LHCN-M2 (cell line): Measurements from ENCODE around the gene TMF1. TPM values are rescaled to one million over a fixed set of nuclear protein-coding genes. Genes with fewer than 3 reads are reported as not detected.

Experiments used
- DNase-seq: peaks from one replicate; pipeline ENCODE4 v3.0.0-alpha.2; 2012; ENCODE audit warnings: low read depth
- total RNA-seq: library from RNA; depleted of rRNA; stranded (reverse); fragments of >200 nt; gene quantifications from 2 replicates; pipeline ENCODE4 v1.2.3, GENCODE V29; 2014

The TMF1 gene
- total RNA-seq, 1 experiment from 2014 or later: 28.7 TPM

DNA sequence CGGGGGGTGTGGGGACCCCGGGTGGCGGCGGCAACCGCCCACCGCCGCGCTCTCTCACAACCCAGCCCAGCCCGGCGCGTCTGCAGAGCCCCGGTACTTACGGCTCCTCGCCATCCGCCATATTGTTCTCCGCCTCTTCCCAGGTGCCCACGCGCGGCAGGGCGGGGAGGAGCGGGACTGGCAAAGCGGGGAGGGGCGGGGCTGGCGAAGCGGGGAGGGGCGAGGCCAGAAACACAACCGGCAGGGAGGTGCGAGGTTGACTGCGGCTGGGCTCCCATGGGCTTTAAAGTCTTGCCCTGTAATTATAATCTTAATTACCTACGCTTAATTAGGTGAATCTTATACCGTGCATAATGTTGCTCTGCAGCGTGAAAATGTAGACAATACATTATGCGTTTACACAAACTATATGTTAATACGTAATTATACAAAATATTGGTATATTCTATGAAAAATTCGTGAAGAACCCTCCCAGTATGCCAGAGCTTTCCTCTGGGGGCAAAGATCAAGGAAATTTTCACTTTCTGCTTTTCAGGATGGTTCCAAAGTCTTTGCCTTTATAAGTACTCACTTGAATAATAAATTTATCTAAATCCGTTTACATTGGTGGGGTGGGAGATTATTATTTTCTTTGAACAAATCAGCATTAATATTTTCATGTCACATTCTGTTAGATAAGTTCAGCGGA is 28.2 kb upstream of the TMF1 start, which contains the start of gene UBA3:
TSS of gene UBA3 (minus strand) at position 133 of the 688 bp plus-strand sequence. CDS start at position 121, 12 bp downstream.
- peak; percentile 79 for DNase-seq

DNA sequence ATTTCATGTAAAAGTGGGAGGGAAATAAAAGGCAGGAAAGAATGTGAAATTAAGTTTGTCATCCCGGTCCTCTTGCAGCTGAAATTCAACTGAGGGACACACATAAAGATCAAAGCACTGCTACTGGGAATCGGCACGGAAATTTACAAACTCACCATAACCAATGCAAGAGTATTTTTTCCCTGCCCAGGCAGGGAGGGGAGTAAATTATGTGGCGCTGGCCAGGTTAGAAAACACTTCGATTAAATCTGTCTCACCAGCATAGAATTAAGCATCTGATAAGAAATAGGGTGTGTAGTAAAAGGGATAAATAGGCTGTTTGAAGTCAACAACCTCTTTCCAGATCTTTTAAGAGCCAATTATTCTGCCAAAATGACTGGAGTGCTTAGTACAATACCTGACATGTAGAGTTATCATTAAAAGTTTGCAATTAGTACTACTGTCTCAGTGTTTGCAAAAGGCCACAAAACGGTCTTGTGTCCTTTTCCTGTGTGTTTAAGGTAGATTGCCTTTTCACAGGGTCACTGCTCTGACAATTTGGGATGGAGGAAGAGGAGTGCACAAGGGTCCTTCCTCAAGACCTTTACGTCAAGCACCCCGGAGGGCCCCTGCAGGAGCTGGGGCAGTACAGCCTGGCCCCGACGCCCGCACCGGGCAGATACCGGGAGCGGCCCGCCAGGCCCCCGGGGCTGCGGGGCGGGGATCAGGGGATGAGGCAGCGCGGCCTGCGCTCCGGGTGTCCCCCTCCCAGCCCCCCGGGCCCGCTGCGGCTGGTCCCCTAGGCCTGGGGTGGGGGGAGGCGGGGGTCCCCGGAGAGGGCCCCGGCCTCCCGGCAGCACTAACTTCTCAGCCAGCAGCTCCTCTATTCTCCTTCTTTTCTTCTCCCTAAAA is 27.4 kb upstream of the TMF1 start:
- no peak for DNase-seq

DNA sequence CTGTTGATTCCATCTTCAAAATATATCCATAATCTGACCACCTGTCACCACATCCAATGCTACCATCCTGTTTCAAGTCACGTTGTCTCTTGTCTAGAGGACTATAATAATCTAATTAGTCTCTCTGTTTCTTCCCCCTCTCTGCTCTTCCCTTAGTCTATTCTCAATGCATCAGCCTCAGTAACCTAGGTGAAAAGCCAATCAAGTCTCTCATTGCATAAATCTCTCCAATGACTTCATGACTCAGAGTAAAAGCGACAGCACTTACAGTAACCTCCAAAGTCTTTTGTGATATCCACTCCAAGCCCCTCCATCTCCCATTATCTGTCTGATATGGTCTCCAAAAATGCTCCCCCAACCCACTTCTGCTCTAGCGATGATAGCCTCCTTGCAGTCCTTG is 20.8 kb upstream of the TMF1 start:
- no peak for DNase-seq

DNA sequence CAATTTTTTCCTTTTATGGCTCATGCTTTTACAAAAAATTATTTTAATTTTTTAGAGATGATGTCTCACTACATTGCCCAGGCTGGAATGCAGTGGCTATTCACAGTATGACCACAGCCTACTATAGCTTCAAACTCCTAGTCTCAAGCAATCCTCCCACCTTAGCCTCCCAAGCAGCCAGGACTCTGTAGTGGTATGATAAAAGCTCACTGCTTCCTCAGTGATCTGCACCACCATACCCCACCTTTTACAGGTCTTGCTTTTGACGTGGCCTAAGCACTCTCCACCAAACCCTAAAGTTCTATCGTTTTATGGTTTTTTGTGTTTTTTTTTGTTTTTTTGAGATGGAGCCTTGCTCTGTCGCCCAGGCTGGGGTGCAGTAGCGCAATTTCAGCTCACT is 14.0 kb upstream of the TMF1 start:
- no peak for DNase-seq

DNA sequence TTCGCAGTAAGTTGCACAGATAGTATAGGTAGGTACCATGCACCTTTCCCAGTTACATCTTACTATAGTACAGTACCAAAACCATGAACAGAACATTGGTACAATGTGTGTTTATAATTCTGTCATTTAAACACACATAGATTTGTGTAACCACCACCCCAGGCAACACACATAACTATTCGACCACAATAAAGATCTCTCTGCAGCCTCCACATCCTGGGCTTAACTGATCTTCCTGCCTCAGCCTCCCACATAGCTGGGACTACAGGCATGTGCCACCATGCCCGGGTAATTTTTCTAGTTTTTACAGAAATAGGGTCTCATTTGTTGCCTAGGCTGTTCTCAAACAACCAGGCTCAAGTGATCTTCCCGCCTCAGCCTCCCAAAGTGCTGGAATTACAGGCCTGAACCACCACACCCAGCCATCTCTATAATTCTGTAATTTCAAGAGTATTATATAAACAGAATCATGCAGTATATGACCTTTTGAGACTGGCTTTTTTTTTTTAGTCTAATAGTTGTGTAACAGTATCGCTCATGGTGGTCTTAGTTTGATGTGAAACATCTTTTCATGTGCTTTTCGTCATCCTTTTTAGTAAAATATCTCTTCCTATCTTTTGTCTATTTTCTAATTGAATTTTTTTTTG is 13.3 kb upstream of the TMF1 start:
- no peak for DNase-seq

DNA sequence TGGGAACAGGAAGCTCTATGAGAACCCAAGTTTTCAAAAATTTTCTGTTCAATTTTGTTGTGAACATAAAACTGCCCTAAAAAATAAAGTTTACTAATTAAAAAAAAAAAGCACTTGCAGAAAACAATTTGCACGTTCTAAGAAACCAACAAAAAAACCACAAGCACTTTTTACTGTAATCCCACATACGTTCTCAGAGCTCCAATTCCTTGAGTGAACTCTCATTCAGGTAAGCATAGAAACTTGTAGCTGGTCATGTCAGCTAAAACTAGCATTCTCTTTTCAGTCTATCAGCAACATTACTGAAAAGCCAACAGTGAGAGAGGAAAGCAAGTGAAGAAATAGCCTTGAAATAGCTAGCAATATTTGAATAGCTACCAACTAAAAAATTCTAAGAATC is 11.5 kb upstream of the TMF1 start:
- DNase-seq: no peak

DNA sequence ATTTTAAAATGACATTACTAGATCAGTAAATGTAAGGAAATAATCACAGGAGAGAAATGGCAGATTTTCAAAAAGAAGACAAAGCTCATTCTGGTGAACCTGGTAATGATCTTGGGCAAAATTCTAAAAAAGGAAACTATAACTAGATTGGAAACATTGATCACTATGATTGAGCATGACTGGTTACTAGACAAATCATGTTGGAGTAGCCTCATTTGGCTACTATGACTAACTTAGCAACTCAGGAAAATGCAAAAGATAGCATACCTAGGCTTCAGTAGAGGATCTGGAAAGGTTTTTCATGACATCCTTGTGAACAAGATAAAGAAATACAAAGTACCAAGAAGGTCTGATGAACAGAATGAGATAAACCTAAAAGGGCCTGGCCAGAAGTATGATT is 7.6 kb upstream of the TMF1 start:
- no peak for DNase-seq

DNA sequence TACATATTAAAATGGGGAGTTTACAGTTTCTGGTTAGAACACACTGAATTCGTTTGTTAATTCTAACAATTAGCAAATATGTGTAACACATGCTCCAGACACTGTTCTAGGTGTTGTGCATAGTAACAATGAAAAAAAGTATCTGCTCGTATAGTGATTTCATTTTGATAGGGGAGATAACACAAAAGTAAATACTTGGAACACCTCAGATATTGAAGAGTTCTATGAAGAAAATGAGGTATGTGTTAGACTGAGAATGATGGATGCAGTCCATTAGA is 6.8 kb upstream of the TMF1 start:
- DNase-seq: no peak

DNA sequence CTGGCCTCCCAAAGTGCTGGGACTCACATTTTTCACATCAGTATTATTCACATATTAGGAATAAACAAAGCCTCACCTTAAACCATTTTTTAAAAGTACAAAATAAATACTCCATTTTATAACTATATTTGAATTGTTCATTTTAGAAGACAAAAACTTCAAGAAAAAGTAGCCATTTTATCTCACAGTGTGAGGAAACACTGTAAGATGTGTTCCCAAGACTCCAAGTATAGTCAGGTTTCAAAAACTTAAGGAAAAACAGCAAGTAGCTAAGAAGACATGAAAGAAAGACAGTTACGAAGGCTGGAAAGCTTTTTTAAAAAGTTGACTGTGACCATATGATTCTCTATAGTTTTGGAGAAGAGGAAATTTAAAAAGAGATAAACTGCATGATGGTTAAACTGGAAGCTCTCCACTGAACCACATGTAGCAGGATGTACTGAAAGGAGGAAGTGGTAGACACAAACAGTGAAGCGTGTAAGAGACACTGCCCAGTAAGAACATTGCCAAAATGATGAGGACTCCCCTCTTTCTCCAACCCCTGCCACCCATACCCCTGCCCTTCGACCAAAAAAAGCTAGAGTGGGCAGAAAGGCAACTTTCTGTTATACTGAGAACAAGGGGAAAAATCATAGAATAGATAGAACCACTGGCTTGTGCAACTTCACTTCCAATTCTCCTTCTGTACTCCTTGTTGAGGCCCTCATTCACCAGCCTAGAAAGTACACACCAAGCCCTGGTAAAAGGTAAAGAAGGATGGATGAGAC is 6.2 kb upstream of the TMF1 start:
- no peak for DNase-seq

DNA sequence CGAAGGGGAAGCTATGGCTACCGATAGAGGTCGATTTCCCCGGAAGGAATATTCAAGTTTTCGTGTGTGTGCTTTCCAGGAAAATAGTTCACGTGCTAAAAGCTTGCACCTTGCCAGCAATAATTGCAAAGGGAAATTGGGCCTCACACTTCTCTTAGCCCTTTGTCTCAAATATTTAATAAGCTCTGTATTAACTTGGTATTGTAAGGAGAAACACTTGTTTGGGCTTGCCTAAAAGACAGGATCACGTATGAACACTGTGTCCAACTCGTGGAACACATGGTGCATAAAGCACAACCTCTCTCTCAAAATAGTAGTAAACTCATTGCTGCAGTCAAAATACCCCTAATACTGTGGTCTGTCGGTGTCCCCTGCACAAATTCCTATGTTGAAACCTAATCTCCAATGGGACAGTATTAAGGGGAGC is 352 bp upstream of the TMF1 start:
- no peak for DNase-seq

DNA sequence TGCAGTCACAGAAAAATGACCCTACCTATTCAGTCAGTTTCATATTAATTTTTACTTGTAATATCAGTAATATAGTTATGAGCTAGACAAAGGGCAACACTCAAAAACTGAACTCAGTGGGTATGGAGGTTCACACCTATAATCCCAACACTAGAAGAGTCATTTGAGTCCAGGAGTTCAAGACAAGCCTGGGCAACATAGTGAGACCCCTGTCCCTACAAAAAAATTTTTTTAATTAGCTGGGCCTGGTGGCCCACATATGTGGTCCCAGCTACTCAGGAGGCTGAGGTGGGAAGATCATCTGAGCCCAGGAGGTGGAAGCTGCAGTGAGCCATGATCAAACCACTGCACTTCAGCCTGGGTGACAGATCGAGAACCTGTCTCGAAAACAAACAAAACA is 3.1 kb downstream of the TMF1 start:
- DNase-seq: no peak

DNA sequence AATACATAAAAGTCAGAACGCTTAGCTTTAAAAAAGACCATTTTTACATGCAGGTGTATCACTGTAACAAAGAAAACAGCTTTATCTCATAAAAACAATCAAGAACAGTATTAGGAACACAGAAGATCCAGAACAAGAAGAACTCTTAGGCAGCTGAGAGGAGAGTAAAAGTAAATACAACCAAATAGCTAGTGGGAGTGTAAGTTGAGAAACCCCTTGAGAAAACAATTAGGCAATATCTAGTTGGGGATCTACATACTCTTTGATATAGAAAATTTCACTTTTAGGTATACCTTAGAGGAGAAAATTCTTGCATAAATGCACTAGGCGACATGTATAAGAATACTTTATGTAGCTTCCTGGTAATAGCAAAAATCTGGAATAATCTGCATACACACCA is 7.5 kb downstream of the TMF1 start:
- no peak for DNase-seq

DNA sequence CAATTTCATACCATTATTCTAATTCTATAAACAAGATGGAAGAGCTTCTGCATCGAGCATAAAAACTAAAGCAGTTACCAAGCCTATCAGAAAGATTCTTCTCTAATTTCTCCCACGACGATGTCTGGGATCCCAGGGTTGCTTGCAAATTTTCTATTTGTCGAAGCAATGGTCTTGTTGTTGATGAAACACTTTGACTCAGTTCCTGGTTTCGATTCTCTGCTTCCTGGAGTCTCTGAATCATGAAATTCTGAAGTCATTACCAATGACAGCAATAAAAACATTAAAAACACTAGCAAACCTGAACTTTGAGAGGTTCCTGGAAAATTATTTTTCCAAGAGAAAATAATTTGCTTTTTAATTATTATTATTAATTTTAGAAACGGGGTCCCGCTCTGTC is 18.7 kb downstream of the TMF1 start:
- peak; percentile 42 for DNase-seq

DNA sequence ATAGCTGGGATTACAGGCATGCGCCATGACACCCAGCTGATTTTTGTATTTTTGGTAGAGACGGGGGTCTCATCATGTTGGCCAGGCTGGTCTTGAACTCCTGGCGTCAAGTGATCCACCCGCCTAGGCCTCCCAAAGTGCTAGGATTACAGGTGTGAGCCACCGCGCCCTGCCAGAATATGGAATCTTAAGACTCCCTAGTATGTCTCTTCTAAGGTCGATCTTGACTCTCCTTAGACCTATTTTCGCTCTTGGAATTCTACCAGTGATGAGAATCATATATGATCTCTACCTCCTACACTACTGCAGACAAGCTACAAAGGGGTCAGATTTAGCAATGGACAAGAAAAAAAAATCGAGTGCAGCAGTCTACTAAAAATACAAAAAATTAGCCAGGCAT is 19.4 kb downstream of the TMF1 start:
- no peak for DNase-seq

DNA sequence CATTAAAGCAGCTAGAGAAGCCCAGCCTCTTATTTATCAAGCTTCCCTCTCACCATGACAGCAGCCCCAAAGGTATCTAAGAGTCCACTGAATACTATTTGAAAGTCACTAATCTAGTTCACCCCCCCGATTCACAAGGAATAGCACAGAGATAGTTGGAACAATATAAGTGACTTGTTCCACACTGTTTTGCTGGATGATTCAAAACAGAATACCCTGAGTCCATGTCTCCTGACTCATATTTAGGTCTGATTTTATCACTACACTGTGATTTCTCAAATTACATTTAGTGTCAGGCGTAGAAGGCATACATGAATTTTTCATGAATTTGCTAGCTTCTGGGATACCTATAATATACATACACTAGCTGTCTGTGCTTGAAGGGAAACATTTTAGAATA is 20.0 kb downstream of the TMF1 start:
- DNase-seq: peak; percentile 34

DNA sequence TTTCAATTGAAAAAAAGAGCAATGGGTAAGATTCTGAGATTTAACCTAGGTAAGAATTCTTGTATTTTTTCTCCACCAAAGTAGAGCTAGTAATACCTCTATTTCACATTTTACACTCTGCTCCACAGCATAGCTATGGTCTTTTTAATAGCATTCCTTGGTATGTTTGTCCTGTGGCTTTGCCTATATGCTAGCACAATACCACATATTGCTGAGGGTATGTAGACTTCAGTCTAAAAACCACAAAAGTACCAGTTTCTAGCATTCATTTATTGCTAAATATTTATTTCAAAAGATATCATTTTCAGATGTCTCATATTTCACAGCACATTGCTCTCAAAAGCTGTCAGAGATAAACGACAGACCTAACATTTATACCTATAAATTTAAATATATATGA is 20.5 kb downstream of the TMF1 start:
- peak; percentile 16 for DNase-seq

DNA sequence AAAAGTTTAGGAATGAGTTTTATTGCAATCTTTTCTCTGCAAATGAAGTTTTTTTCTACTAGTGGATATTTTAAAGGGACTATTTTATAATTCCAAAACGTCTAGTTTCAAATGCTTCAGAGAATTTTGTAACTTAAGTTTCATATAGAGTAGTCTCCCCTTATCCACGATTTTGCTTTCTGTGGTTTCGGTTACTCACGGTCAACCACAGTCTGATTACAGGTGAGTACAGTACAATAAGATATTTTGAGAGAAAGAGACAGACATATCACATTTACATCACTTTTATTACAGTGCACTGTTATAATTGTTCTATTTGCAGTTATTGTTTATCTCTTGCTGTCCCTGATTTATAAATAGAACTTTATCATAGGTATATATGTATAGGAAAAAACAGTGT is 31.3 kb downstream of the TMF1 start:
- no peak for DNase-seq

DNA sequence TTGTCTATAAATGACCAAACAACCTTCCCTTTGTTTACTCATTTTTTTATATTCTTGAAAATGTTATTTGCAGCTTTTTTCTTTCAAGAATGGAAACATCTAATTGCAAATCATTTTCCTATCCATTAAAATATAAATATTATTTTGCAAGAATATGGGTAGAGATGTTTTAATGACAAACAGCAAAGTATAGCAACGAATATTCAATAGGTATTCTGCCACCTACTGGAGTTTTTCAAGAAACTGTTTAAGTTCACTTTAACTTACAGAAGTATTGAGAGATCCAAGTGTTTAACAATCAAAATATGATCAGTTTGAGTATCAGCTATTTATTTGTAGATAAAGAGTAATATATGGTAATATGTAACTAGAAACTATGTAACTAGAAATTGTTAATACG is 31.7 kb downstream of the TMF1 start:
- no peak for DNase-seq

DNA sequence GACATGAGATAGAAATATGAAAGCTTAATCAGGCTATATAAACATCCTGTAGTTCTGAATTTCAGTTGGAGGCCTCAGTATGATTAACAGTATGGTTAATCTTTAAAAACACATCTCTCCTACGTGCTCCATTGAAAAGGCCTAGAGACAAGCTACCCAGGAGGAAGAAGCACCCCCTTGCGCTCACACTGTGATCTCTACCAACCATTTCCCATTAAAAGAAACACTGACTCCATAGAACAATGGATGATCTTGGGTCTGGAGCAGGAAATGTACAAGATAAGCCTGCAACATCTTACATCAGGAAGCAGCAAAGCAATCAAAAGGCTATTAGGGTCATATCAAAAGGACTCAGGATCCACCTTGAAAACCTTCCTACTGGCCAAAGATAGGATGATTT is 35.2 kb downstream of the TMF1 start:
- DNase-seq: no peak

DNA sequence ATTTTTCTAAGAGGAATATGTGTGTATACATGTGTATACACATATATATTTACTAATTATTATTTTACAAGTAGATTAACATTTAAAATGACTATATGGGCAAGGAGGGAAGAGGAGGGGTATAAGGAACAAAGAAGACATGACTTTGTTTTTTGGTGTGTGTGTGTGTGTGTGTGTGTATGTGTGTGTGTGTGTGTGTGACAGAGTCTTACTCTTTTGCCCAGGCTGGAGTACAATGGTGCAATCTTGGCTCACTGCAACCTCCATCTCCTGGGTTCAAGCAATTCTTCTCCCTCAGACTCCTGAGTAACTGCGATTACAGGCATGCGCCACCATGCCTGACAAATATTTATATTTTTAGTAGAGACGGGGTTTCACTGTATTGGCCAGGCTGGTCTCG is 36.0 kb downstream of the TMF1 start:
- no peak for DNase-seq

DNA sequence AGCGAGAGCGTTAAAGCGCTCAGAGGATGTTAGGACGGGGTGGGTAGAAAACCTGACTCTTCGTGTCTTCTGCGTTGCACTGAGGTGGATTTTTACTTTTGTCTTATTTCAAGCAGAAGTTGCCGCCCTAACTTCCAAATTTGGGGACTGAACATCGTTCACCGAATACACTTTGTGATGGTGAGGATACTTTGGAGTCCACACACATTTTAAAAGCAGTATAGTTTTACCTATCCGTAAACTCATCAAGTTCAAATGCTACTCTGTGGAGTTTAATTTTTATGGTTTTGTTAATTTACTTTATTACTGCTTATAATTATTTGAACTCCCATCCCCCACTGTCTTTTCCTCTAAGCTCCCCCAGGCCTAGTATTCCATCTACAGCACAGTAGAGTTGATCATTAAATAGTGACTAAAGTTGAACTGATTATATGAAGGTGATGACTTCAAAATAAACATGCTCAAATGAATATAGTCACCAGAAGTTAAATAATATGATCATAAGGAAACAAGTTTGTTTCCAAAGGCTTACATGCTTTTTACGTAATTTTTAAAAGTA is 38.0 kb downstream of the TMF1 start:
- DNase-seq: no peak
